ENCODE data around the gene KLHL2.

Gene KLHL2

GRCh38 chr4:165328708-165329107 is 121.3 kb downstream of the KLHL2 start:
- no peak for DNase-seq (ENCODE audit: low read depth)
- H3K4me3 ChIP-seq (ENCODE audit: low read length) = peak overlapping the region; percentile 95
- TF ChIP-seq, protein P1, sequence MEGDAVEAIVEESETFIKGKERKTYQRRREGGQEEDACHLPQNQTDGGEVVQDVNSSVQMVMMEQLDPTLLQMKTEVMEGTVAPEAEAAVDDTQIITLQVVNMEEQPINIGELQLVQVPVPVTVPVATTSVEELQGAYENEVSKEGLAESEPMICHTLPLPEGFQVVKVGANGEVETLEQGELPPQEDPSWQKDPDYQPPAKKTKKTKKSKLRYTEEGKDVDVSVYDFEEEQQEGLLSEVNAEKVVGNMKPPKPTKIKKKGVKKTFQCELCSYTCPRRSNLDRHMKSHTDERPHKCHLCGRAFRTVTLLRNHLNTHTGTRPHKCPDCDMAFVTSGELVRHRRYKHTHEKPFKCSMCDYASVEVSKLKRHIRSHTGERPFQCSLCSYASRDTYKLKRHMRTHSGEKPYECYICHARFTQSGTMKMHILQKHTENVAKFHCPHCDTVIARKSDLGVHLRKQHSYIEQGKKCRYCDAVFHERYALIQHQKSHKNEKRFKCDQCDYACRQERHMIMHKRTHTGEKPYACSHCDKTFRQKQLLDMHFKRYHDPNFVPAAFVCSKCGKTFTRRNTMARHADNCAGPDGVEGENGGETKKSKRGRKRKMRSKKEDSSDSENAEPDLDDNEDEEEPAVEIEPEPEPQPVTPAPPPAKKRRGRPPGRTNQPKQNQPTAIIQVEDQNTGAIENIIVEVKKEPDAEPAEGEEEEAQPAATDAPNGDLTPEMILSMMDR (IDR thresholded peaks at IDR 0.05; ENCODE audit: insufficient read depth, low read depth, low read length, missing control alignments) = no peak

- DNase-seq (ENCODE audit: low read depth) = no peak
- TF ChIP-seq, protein P1 (IDR thresholded peaks at IDR 0.05; ENCODE audit: insufficient read depth, low read depth, low read length, missing control alignments) = no peak
- peak overlapping the region; percentile 95 for H3K4me3 ChIP-seq (ENCODE audit: low read length)
Measured at GRCh38 chr4:165330071-165330470, 122.7 kb downstream of the KLHL2 start.

- TF ChIP-seq, protein P1 (IDR thresholded peaks at IDR 0.05; ENCODE audit: insufficient read depth, low read depth, low read length, missing control alignments) = no peak
- DNase-seq (ENCODE audit: low read depth) = no peak
- H3K4me3 ChIP-seq (ENCODE audit: low read length) = peak overlapping the region; percentile 95
Measured at GRCh38 chr4:165330666-165331065, 123.3 kb downstream of the KLHL2 start.

DNA sequence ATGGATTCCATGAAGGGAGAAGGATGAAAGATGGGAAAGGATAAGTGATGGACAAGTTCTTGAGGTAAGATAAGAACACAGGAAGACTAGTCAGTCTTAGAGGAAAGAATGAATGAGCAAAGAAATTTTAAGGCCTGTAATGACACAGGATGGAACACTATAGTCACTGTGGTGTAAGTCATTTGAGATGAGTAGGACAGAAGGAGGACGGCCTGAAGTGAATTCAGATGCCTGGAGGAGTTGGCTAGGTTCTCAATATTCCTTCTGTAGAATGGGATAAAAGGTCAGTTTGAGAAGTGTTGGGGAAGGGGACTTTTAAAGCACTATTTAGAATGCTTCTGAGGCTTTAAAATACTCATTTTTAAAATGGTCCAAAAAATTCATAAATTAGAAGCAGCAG is 124.0 kb downstream of the KLHL2 start:
- TF ChIP-seq, protein P1 (IDR thresholded peaks at IDR 0.05; ENCODE audit: insufficient read depth, low read depth, low read length, missing control alignments) = peak; percentile 15
- H3K4me3 ChIP-seq (ENCODE audit: low read length) = peak overlapping the region; percentile 95
- DNase-seq (ENCODE audit: low read depth) = no peak

DNA sequence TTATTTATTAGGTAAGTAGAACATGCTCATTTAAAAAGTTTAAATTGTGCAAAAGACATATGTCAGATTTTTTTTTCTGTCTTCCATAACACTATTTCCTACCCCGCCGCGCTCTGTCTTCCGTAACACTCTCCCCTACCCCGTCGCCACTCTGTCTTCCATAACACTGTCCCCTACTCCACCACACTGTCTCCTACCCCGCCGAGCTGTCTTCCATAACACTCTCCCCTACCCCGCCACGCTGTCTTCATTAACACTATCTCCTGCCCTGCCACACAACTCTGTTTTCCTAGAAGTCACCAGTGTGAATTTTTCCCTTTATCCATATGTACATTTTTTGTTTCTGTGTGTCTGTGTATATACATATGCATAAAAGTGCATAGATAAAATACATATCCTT is 124.5 kb downstream of the KLHL2 start:
- TF ChIP-seq, protein P1 (IDR thresholded peaks at IDR 0.05; ENCODE audit: insufficient read depth, low read depth, low read length, missing control alignments) = no peak
- no peak for DNase-seq (ENCODE audit: low read depth)
- peak overlapping the region; percentile 95 for H3K4me3 ChIP-seq (ENCODE audit: low read length)

- no peak for DNase-seq (ENCODE audit: low read depth)
- peak overlapping the region; percentile 95 for H3K4me3 ChIP-seq (ENCODE audit: low read length)
- TF ChIP-seq, protein P1 (IDR thresholded peaks at IDR 0.05; ENCODE audit: insufficient read depth, low read depth, low read length, missing control alignments) = no peak
Measured at GRCh38 chr4:165332502-165332901, 125.1 kb downstream of the KLHL2 start.

GRCh38 chr4:165335163-165335703 is 127.9 kb downstream of the KLHL2 start:
- no peak overlapping the region for H3K4me3 ChIP-seq (ENCODE audit: low read length)
- TF ChIP-seq, protein P1 (IDR thresholded peaks at IDR 0.05; ENCODE audit: insufficient read depth, low read depth, low read length, missing control alignments) = no peak
- no peak for DNase-seq (ENCODE audit: low read depth)
